Measurements from ENCODE around the gene SPNS2.

SPNS2 gene

DNA sequence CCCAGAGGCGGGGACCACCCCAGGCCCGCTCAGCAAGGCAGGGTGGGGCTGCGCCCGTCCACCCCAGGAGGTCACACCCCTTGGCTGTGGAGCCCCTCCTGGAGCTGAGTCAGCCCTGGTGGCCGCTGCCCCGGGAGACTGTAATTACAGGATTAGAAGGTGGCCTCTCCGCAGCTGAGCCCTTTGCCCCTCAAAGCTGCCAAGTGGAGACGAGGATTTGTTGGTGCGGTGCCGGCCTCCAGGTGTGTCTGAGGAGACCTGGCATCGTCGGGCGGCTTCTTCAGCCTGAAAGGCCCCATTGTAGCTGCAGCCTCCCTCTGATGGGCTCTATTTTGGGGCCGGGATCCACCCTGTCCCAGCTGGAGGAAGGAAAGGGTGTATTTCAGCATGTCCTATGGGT, 22.7 kb upstream of the SPNS2 start:
- no peak for TF ChIP-seq CTCF (IDR thresholded peaks at IDR 0.05; ENCODE audit: insufficient read depth, missing control alignments)
- FAIRE-seq (no peak), DNase-seq (ENCODE audit: insufficient read length, low spot score) (peak; percentile 80)

- FAIRE-seq (no peak), DNase-seq (ENCODE audit: insufficient read length, low spot score) (no peak)
- TF ChIP-seq CTCF (IDR thresholded peaks at IDR 0.05; ENCODE audit: insufficient read depth, missing control alignments), result no peak
Observed at GRCh38 chr17:4476511-4477070, 22.1 kb upstream of the SPNS2 start.

- FAIRE-seq, result no peak
- no peak for DNase-seq (ENCODE audit: insufficient read length, low spot score)
- TF ChIP-seq CTCF (IDR thresholded peaks at IDR 0.05; ENCODE audit: insufficient read depth, missing control alignments), result no peak
Observed at GRCh38 chr17:4477255-4477791, 21.4 kb upstream of the SPNS2 start.

DNA sequence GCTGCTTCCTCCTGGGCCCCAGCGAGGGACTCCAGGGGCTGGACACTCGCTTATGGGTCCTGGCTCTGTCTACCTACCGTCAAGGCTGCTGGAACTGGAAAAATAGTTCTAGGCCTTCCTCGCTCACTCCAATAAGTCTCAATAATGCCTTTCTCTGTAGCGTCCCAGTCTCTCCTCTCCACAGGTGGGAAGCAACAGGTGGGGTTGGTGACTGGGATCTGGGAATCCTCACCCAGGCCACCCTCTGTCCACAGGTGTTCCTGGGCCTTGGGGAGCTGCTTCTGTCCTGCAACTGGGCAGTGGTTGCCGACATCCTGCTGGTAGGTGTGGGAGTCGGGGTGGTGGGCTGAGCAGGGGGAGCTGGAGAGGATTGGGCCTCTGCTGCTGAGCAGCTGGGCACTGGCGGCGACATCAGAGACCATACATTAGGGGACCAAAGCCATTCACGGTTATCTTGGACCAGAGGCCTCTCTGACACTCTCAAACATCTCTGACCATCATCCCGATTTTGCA, 20.3 kb upstream of the SPNS2 start:
- DNase-seq (ENCODE audit: insufficient read length, low spot score) (no peak), FAIRE-seq (no peak)
- TF ChIP-seq CTCF (IDR thresholded peaks at IDR 0.05; ENCODE audit: insufficient read depth, missing control alignments), result no peak

DNA sequence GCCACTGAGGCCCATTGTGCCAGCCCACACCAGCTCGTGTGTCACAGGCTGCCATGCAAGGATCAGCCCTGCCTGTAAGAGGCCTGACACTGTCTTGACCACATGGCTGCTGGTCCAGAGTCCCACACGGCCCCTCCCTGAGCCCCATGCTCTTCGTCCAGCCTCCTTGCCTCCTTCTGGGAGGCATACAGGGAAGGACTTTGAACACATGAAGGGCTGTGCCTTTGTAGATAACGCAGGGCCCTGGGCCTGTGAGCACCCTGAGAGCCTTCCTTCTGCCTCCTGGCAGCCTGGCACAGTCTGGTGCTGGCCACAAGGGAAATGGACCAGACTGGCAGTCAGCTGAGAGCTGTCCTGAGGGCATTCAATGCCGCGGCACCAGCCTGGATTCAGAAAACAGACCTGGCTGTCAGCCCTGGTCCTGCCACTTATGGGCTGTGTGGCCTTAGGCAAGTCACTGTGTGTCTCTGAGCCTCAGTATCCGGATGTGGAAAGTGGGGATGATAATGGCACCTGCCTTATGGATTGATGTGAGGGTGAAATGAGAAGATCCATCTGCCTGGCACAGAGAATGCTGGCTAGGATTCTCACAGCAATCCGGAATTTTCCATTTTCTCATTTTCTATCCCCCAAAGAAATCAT, 19.2 kb upstream of the SPNS2 start:
- no peak for TF ChIP-seq CTCF (IDR thresholded peaks at IDR 0.05; ENCODE audit: insufficient read depth, missing control alignments)
- DNase-seq (ENCODE audit: insufficient read length, low spot score) (no peak), FAIRE-seq (no peak)

DNA sequence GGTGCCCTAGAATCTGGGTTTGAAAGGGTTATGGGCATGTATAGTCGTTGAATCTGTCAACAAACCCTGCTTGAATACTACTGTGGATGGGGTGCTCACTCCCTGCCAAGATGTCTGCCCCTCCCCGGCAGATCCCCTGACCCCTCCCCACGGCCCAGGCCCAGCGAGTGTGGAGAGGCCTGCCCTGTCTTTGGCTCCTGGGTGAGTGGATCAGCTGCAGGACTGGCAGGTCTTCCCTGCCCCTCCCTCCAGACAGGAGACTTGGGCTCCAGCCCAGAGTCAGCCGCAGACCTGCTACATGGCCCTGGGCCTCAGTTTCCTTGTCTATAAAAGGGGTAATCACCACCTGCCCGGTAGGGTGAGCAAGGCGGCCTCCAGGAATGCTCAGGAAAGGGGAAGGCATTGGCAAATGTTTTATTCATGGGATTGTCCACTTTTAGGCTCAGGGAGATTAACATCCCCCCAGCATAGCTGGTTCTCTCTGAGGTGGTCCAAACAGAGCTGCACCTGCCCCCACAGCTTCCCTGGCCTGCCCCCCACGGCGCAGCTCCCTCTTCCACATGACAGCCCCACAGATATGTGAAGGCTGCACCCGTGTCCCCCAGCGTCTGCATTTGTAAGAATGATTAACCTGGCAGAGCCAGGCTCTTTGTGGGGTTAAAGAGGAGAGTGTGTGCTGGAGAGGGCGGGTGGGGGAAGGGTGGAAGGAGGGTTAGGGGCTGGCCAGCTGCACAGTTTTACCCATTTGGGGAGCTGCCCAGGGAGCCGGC, 18.5 kb upstream of the SPNS2 start:
- no peak for DNase-seq (ENCODE audit: insufficient read length, low spot score)
- TF ChIP-seq CTCF (IDR thresholded peaks at IDR 0.05; ENCODE audit: insufficient read depth, missing control alignments), result no peak
- FAIRE-seq, result no peak

Measured in D721Med (cell line).